ENCODE results near the gene TMTC2. TPM values are rescaled to one million over a fixed set of nuclear protein-coding genes. Genes with fewer than 3 reads are reported as not detected.

TMTC2 gene
- total RNA-seq, 4 donors from 2014 or later = 18.8 to 30.7 (median 21.0) TPM

DNA sequence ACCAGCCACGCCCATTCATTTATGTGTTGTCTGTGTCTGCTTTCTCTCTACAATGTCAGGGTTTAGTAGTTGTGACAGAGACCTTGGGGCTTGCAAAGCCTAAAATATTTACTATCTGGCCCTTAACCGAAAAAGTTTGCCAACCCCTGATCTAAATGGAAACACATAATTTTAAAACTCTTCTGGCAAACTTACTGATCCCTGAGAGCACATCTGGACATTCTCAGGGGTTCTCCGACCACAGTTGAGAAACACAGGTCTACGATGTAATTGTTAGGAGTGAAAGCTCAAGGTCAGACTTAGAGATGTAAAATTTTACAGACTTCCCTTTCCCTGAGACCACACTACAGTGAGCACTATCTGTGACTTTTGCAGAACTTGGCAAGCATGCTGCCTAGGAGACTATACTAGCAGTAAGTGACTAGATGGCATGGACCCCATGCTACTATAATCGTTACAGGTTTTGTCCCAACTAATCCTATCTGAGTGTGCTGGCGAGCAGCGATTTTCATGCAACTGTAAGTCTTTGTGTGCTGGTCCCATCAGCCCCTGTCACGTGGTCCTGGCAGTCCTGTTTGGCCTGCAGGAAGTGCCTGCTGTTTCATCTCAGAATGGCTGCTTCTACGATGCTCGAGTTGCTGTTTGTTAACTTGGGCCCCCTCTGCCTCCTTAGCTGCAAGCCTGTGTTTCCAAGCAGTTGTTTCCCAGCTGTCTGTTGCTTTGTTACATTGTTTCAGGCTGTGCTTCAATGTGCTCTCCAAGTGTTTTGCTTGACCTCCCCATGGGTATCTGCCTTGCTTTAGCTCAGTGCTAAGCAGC is 21.6 kb downstream of the TMTC2 start:
- no peak overlapping the region for H3K4me3 ChIP-seq (replicated peaks in 1 of 3)
- H3K36me3 ChIP-seq = no peaks in the 10 kb centered on the region
- H3K27me3 ChIP-seq = no peaks in the 10 kb centered on the region
- H3K27ac ChIP-seq = no peak overlapping the region
- DNase-seq = peak; percentile 20 to 25
- TF ChIP-seq POLR2A (IDR thresholded peaks at IDR 0.05) (no peak), CTCF (IDR thresholded peaks at IDR 0.05) (no peak)
- intact Hi-C loops (cut with DNase I) = no loop called here
- H3K9me3 ChIP-seq = no peaks in the 10 kb centered on the region
- H3K4me1 ChIP-seq = peaks cover 11 to 20% of the 10 kb centered on the region in 2 donors
- 56 to 59% methylated on average over 10 of the region's 10 CpGs for WGBS, 2 donors

DNA sequence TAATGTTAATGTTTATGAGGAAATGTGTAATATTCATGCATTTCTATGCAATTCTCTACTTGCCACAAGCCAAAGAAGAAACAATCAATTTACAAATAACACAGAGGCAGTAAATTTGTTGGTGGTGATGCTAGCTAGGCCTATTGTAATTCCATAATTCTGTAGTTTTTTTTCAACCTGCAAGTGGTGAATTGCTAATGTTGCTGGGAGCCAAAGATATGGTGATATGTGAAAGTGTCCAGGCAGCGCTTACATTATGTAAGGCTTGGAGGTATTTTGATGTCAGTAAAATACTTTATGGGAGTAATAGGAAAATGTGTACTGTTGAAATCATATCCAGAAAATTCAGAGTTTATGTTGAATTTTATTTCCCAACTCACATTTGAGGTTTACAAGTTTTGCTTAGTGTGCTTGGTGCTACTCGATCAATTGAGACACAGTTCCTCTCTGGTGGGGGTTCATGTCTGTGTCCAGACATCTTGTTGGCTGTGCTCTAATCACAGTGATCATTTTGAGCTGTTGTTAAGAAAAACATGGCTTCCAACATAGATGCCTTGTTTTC is 23.2 kb downstream of the TMTC2 start:
- 88 to 92% methylated on average over 2 of the region's 2 CpGs for WGBS, 2 donors
- intact Hi-C loops (cut with DNase I) = no loop called here

DNA sequence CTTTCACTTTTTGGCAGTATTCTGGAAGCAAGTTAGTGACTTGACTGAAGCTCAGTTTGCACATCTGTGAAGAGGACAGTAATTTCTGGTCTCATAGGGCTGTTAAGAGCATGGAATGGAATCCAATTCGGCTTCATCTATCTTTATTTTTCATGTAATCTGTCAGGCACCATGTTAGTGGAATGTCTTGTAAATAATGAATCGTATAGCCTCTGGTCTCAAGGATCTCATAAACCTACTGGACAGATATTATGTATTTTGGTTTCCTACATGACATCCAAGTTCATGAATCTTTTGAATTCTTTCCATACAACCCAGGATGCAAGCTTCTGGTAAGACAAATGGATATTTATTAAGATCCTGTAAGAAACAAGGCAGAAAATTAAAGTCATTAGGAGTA is 24.0 kb downstream of the TMTC2 start:
- intact Hi-C loops (cut with DNase I) = no loop called here
- no peak for DNase-seq
- Histone ChIP-seq H3K27ac (no peak overlapping the region), H3K36me3 (no peaks in the 10 kb centered on the region), H3K4me3 (replicated peaks in 1 of 3) (no peak overlapping the region), H3K4me1 (peaks cover 11 to 17% of the 10 kb centered on the region in 2 donors), H3K9me3 (no peaks in the 10 kb centered on the region), H3K27me3 (no peaks in the 10 kb centered on the region)
- WGBS, 2 donors = 93 to 94% methylated on average over 2 of the region's 2 CpGs
- TF ChIP-seq CTCF (IDR thresholded peaks at IDR 0.05) (no peak), POLR2A (IDR thresholded peaks at IDR 0.05) (no peak)

More for the DNA sequence above, 23.2 kb downstream of the TMTC2 start:
- Histone ChIP-seq H3K4me3 (replicated peaks in 1 of 3) (no peak overlapping the region), H3K36me3 (no peaks in the 10 kb centered on the region), H3K4me1 (peaks cover 11 to 20% of the 10 kb centered on the region in 2 donors), H3K9me3 (no peaks in the 10 kb centered on the region), H3K27ac (no peak overlapping the region), H3K27me3 (no peaks in the 10 kb centered on the region)
- TF ChIP-seq CTCF (IDR thresholded peaks at IDR 0.05) (no peak), POLR2A (IDR thresholded peaks at IDR 0.05) (no peak)
- DNase-seq = no peak

- DNase-seq = no peak
- Histone ChIP-seq H3K4me1 (no peaks in the 10 kb centered on the region), H3K4me3 (replicated peaks in 1 of 3) (no peak overlapping the region), H3K27me3 (no peaks in the 10 kb centered on the region), H3K27ac (no peak overlapping the region), H3K9me3 (no peaks in the 10 kb centered on the region), H3K36me3 (no peaks in the 10 kb centered on the region)
- intact Hi-C loops (cut with DNase I) = no loop called here
- TF ChIP-seq CTCF (IDR thresholded peaks at IDR 0.05) (no peak), POLR2A (IDR thresholded peaks at IDR 0.05) (no peak)
- WGBS, 2 donors = 84 to 86% methylated on average over 3 of the region's 3 CpGs
These were observed 27.7 kb downstream of the TMTC2 start for GRCh38 chr12:82714427-82714826.

DNA sequence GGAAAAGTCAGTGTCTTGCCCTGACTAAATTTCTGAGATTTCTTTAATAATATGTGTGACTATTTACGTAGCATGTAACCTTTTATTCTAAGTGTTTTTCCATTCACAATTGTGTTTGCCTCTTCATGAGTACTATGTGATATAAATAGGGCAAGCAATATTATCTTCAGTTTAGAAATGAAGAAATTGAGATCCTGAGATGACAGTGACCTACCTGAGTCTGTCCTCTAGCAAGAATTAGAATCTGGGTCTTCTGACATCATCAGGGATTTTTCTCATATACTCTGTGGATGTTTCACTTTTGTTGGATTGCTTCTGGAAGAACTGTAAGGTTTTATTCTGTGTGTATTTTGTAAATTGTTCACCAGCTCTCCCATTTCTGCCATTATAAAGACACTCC is 35.0 kb downstream of the TMTC2 start:
- DNase-seq = no peak
- no peaks in the 10 kb centered on the region for H3K27me3 ChIP-seq
- H3K4me3 ChIP-seq (replicated peaks in 1 of 3) = no peak overlapping the region
- intact Hi-C loops (cut with DNase I) = no loop called here
- TF ChIP-seq CTCF (IDR thresholded peaks at IDR 0.05) (no peak), POLR2A (IDR thresholded peaks at IDR 0.05) (no peak)
- H3K27ac ChIP-seq = no peak overlapping the region
- no peaks in the 10 kb centered on the region for H3K36me3 ChIP-seq
- no peaks in the 10 kb centered on the region for H3K4me1 ChIP-seq
- H3K9me3 ChIP-seq = no peaks in the 10 kb centered on the region
- 95 to 98% methylated on average over 1 of the region's 1 CpG for WGBS, 2 donors
